Measurements from ENCODE around the gene SARS1.

SARS1 gene

GRCh38 chr1:109263597-109264378, 50.1 kb downstream of the SARS1 start:
- no peak overlapping the region for H3K4me3 Mint-ChIP-seq
- H3K27me3 Mint-ChIP-seq (ENCODE audit: low read depth, poor library complexity) = peaks cover 6% of the 10 kb centered on the region
- peaks cover 25% of the 10 kb centered on the region for H3K4me1 Mint-ChIP-seq
- peaks cover 5% of the 10 kb centered on the region for H3K36me3 Mint-ChIP-seq (ENCODE audit: low read depth)
- H3K9me3 Mint-ChIP-seq = no peaks in the 10 kb centered on the region
- no peak overlapping the region for H3K27ac Mint-ChIP-seq
- peak; percentile 100 for TF ChIP-seq CTCF (IDR thresholded peaks at IDR 0.05)
- DNase-seq = peak; percentile 94

DNA sequence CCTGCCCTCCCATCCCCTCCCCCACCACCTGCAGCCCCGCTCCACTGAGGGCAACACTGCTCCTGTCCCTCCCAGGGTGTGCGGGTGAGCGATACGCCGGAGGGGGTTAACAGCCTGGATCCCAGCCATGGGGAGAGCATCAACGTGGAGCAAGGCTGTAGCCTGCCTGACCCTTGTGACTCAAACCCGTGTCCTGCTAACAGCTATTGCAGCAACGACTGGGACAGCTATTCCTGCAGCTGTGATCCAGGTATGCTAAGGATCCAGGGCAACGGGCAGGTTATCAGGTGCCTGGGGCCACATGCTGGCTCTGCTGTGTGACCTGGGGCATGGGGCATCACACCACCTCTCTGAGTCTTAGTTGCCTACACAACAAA, 50.6 kb downstream of the SARS1 start:
- DNase-seq = no peak
- Mint-ChIP-seq H3K27me3 (ENCODE audit: low read depth, poor library complexity) (peaks cover 6% of the 10 kb centered on the region), H3K9me3 (no peaks in the 10 kb centered on the region), H3K36me3 (ENCODE audit: low read depth) (peaks cover 5% of the 10 kb centered on the region), H3K4me3 (no peak overlapping the region), H3K4me1 (peaks cover 21% of the 10 kb centered on the region), H3K27ac (no peak overlapping the region)
- TF ChIP-seq CTCF (IDR thresholded peaks at IDR 0.05) = no peak

- H3K9me3 Mint-ChIP-seq = no peaks in the 10 kb centered on the region
Measured at GRCh38 chr1:109265016-109265415, 51.3 kb downstream of the SARS1 start.

GRCh38 chr1:109265741-109266330, 52.1 kb downstream of the SARS1 start:
- TF ChIP-seq CTCF (IDR thresholded peaks at IDR 0.05) = no peak
- Mint-ChIP-seq H3K4me3 (no peak overlapping the region), H3K9me3 (no peaks in the 10 kb centered on the region), H3K36me3 (ENCODE audit: low read depth) (peaks cover 13% of the 10 kb centered on the region), H3K27me3 (ENCODE audit: low read depth, poor library complexity) (peaks cover 6% of the 10 kb centered on the region), H3K27ac (no peak overlapping the region), H3K4me1 (peaks cover 7% of the 10 kb centered on the region)
- DNase-seq = no peak

More at GRCh38 chr1:109265016-109265415, 51.3 kb downstream of the SARS1 start:
- H3K27me3 Mint-ChIP-seq (ENCODE audit: low read depth, poor library complexity) = peaks cover 6% of the 10 kb centered on the region
- H3K4me3 Mint-ChIP-seq = no peak overlapping the region
- H3K4me1 Mint-ChIP-seq = peaks cover 14% of the 10 kb centered on the region
- TF ChIP-seq CTCF (IDR thresholded peaks at IDR 0.05) = no peak
- H3K36me3 Mint-ChIP-seq (ENCODE audit: low read depth) = peaks cover 10% of the 10 kb centered on the region
- DNase-seq = no peak
- H3K27ac Mint-ChIP-seq = no peak overlapping the region

DNA sequence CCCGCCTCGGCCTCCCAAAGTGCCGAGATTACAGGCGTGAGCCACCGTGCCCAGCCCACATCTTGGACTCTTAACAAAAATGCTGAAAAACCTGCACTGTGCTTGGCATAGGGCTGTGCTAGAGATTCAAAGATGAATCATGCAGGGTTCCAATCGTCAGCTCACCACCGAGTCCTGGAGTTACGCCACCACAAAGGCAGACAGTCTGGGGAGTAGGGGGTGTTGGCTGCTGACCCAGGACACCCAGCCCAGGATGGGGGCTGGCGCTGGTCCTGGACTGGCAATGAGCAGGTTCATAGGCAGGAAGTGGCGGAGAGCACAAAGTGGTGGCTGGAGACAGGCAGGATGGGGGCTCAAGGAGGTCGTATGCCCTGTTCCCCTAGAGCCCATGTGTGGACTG, 53.2 kb downstream of the SARS1 start:
- DNase-seq = no peak
- Mint-ChIP-seq H3K4me1 (peaks cover 16% of the 10 kb centered on the region), H3K4me3 (no peak overlapping the region), H3K27me3 (ENCODE audit: low read depth, poor library complexity) (peaks cover 6% of the 10 kb centered on the region), H3K36me3 (ENCODE audit: low read depth) (peaks cover 13% of the 10 kb centered on the region), H3K9me3 (no peaks in the 10 kb centered on the region), H3K27ac (peak overlapping the region; percentile 25)
- TF ChIP-seq CTCF (IDR thresholded peaks at IDR 0.05) = no peak
